ENCODE results near the gene ATP8A1.
"Not testable (repeated sequence)": the region's sequence is repeated elsewhere in the genome, so short reads cannot be mapped to it uniquely, and the experiment has no call there.

ATP8A1 gene

GRCh38 chr4:42656944-42657792, at the start of gene ATP8A1:
TSS of gene ATP8A1 (minus strand) at chr4:42657105. CDS start at chr4:42656873, 232 bp downstream.
- DNase-seq, result peak; percentile 88

DNA sequence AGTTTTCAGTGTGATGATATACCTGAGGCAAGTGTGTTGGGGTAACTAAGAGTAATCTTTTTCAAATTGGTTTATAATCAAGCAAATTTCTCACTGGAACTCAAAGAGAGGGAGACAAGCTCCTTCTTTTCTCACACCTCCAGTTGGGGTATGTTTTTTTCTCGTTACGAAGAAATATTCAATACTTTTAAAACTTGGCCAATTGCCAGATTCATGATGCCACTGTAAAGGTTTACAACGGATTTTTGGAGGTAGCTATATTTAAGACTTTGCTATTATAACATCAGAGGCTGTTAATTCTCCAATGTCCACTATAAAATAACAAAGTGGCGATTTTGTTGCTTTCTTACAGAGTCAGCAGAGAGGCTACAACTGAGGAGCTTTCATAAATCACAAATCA, 49.2 kb upstream of the ATP8A1 start:
- no peak for DNase-seq

DNA sequence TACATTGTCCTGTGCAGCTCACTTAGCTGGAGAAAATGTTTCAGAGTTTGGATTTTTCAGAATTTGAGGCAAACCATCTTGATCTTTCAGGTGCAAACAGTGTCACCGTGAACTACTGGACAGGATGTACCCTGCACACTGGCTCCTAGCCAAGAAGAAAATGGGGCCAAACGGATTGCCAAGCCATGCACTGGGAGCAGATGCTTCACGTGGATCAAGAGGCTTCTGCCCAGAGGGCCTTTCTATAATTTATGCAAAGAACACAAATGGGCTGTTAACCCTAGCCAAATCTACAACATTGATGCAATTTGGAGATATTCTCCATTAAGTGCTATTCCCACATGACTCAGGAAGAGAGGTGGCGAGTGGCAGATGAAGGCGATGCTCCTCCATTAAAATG, 46.9 kb upstream of the ATP8A1 start:
- DNase-seq, result no peak

- no peak for DNase-seq
Measured at GRCh38 chr4:42702895-42703294, 46.0 kb upstream of the ATP8A1 start.

DNA sequence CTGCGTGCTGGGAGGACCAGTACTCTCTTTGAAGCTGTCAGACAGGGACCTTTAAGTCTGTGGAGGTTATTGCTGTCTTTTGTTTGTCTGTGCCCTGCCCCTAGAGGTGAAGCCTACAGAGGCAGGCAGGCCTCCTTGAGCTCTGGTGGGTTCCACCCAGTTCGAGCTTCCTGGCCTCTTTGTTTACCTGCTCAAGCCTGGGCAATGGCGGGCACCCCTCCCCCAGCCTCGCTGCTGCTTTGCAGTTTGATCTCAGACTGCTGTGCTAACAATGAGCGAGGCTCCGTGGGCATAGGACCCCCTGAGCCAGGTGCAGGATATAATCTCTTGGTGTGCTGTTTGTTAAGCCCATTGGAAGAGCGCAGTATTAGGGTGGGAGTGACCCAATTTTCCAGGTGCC, 44.9 kb upstream of the ATP8A1 start:
- not testable (repeated sequence) for DNase-seq

DNA sequence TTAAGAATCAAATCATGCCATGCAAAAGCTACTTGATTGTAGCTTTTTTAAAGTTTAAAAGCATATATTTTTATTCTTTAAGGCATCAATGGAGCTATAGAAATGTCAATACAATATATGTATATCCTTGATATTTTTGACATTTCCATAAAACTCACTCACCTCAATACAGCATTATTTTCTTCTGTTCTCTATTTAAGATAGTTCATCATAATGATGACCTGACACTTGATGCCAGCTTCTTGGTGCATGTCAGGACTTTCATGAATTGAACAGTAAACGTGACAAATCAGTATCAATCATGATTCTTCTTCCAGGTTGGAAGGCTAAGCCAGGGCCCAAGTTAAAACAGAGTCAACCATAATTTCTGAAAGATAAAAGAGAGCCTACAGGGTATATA, 33.6 kb upstream of the ATP8A1 start:
- no peak for DNase-seq

DNA sequence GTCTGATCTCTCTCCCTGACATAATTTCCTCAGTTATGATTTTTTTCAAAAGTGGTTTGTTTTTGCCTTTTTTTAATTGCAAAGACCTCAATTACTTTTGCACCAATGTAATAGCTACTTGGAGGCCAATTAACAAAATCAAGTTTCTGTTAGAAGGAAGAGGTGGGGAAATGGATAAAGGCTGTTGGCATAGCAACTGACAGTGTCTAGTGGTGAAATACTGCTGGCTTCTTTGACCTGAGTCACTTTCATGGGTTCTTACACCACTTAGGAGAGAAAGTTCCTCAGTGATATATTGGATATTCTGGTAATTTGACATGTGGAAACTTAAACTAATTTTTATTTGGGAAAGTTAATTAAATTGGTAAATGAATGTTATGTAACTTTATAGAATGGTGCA, 26.5 kb upstream of the ATP8A1 start:
- DNase-seq, result no peak

GRCh38 chr4:42678512-42678911, 21.6 kb upstream of the ATP8A1 start:
- no peak for DNase-seq

- no peak for DNase-seq
Measured at GRCh38 chr4:42676066-42676951, 19.4 kb upstream of the ATP8A1 start.

DNA sequence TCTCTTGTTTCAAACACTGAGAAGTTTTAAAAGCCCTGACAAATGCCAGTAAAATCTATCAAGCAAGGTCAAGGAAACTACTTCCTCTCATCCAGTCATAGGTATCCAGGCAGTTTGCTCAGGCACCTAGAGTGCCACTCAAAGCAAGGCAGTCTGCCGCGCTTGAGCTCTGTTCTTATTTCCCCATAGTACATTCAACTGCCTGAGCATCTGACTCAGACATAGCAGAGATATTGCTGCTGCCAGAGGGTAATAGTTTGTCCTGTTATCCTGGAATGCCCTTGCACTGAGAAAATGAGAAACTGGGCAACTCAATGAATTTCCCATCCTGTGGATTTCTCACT, 16.1 kb upstream of the ATP8A1 start:
- no peak for DNase-seq

- no peak for DNase-seq
Measured at GRCh38 chr4:42672359-42673081, 15.6 kb upstream of the ATP8A1 start.

DNA sequence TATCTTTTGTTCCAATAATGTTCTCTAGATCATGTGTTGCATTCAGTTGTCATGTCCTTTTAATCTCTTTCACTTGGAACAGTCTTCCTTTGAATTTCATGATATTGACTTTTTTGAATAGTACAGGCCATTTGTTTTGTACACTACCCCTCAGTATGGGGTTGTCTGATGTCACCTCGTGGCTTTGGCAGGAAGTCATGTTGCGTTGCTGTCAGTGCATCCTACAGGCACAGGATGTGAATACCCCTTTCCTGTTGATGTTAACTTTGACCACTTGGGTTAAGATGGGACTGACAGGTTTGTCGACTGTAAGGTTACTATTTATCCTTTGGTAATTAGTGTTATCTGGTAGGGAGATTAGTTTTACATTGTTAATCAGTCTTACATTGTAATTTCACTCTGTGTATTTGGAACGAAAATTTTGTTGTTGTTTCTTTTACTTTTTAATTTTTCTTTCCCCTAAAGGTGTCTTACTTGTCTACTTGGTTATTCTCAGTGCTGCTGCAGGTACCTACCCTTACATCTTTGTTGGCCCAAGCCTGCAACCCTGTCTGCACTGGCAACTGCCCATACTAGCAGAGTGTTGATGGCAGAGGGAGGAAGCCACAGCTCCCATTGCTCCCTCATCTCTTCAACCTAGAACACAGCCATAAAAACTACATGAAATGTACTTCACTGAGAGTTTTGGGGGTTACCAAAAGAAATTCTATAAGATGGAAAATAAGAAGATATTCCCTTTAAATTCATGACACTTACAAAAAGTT, 14.7 kb upstream of the ATP8A1 start:
- DNase-seq, result peak; percentile 48

DNA sequence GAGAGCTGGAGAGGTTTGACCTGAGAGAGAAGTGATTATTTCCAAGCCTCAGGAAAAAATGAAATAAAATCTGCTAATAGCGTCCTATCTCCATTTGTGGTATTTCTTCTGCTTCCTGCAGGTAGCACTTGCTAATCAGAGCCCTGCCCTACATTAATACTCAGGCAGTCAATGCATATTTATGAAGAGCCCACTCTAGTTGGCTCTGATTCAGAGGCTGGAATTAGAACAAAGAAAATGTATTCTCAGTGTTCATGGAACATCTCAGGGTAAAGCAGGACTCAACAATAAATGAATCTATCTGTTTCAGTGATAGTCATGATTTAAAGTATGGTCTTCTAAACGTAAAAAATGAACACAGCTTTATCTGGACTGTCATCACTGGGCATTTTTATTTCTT, 1.4 kb upstream of the ATP8A1 start:
- no peak for DNase-seq

- no peak for DNase-seq
Measured at GRCh38 chr4:42656679-42656943, 294 bp downstream of the ATP8A1 start.

DNA sequence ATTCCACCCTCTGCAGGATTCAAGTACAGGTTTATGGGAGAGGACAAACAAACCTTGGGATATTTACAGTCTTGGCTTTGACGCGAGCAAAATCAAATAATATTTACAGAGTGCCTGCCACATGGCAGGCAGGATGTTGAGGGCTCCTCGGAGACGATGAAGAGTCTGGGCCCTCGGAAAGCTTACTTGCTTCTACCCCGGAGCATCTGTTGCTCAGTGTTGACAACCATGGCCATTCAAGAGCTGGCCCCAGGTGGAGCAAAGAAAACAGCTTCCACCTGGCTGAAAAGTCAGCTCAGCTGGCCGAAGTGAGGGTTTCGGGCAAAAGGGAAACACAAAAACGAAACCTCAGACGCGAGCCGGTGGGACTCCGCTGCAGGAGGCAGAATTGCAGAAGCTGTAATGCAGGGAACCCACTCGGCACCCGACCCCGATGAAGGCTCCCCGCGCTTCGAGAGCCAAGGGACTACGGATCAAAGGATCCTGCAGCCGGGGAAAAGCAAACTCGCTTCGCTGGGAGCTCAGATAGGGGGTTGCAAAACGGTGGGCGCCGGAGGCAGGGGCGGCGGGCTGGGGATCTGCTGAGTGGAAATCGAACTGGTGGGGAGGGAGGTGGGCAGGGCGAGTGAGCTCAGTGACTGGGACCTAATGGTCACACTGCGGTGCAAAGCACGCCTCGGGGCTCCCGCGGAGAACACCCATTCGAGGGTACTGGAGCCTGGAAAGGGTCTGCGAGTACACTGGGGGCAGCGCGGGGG, 805 bp downstream of the ATP8A1 start:
- peak; percentile 62 for DNase-seq

- DNase-seq, result no peak
Measured at GRCh38 chr4:42655269-42655637, 1.7 kb downstream of the ATP8A1 start.

GRCh38 chr4:42654631-42655268, 2.2 kb downstream of the ATP8A1 start:
- DNase-seq, result peak; percentile 9

DNA sequence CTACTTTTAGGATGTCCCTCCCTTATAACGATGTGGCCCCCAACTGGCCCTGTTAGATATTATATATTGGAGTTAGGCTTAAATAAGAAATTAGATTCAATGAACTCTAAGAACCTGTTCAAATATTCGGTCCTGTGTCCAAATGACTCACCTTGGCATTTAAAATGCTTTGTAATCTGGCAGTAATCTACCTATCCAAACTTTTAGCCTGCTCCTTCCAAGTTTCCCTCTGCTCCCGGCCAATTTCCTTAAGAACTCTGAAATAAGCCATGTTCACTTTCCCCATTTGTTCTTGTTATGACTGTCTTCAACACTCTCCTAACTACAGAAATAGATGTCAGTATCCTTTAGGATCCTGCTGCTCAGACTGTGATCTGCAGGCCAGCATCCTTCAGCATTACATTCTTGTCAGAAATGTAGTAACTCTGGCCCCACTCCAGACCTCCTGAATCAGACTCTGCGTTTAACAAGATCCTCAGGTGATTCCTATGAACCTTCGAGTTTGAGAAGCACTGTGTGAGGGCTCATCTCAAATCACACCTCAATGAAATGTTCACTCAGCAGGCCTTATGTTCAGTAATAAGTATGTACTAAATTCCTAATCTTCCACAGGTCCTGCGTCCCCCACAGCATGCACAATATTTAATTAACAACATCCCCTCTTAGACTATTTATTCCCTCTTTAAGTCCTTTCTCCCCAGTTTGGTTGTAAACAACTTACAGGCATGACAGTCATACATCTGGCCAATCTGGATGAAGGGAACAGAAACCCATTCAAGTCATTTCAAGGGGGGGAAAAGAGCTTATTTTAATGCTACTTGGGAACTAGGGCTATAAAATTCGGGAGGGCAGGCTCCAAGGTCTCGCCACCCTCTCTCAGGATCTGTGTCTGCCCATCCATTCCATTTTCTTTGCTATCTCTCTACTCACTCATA, 3.0 kb downstream of the ATP8A1 start:
- DNase-seq, result no peak

GRCh38 chr4:42652529-42653231, 4.2 kb downstream of the ATP8A1 start:
- not testable (repeated sequence) for DNase-seq

GRCh38 chr4:42649870-42650269, 7.0 kb downstream of the ATP8A1 start:
- no peak for DNase-seq
